Neural cell (in vitro differentiated cells): ENCODE results near the gene RGS3.

Source experiments
- CTCF ChIP-seq: fragments of 450-650 bp; IDR thresholded peaks from 2 replicates; pipeline ENCODE4 v1.5.1; 2014; ENCODE audit warnings: antibody characterized with exemption, mild to moderate bottlenecking, moderate library complexity; ENCODE audit not compliant: poor library complexity, severe bottlenecking
- EZH2 ChIP-seq: fragments of 200-600, 300-800 bp; shearing (Covaris generic), sonication (generic); IDR thresholded peaks from 2 replicates; pipeline ENCODE4 v1.6.1; 2014; ENCODE audit warnings: antibody characterized with exemption, low read length, borderline replicate concordance, mild to moderate bottlenecking; ENCODE audit not compliant: insufficient read depth, poor library complexity, severe bottlenecking
- MXI1 ChIP-seq: fragments of 450-650 bp; conservative IDR thresholded peaks from 2 replicates; pipeline ENCODE4 v1.6.1; 2014; ENCODE audit warnings: antibody characterized with exemption, mild to moderate bottlenecking; ENCODE audit not compliant: poor library complexity, severe bottlenecking
- POLR2AphosphoS5 ChIP-seq: IDR thresholded peaks from 2 replicates; pipeline ENCODE4 v1.6.1; 2012
- REST ChIP-seq: IDR thresholded peaks from 2 replicates; pipeline ENCODE4 v1.6.1; 2012; ENCODE audit warnings: borderline replicate concordance
- TAF1 ChIP-seq: IDR thresholded peaks from 2 replicates; pipeline ENCODE4 v1.6.1; 2012; ENCODE audit warnings: low read depth

GRCh38 chr9:113462781-113463286 lies 693 bp upstream of the RGS3 start:
- TF ChIP-seq CTCF = no peak
- no peak for TF ChIP-seq EZH2
- TF ChIP-seq POLR2AphosphoS5 = no peak
- TF ChIP-seq TAF1 = no peak
- no peak for TF ChIP-seq REST
- TF ChIP-seq MXI1 = no peak
